ENCODE measurements around the gene MST1R. TPM values are rescaled to one million over a fixed set of nuclear protein-coding genes. Genes with fewer than 3 reads are reported as not detected.

MST1R gene
- total RNA-seq, 2 experiments from 2014 or later = 0.55 to 0.89 TPM

- Mint-ChIP-seq H3K4me1 (ENCODE audit: low read depth) (peaks cover 9% of the 10 kb centered on the region), H3K4me3 (no peak overlapping the region), H3K27ac (no peak overlapping the region), H3K36me3 (ENCODE audit: low read depth) (no peaks in the 10 kb centered on the region), H3K9me3 (no peaks in the 10 kb centered on the region), H3K27me3 (no peaks in the 10 kb centered on the region)
- Histone ChIP-seq H3K27me3 (ENCODE audit: control insufficient read depth in 1 of 2, insufficient read depth in 2 of 2, low read length in 2 of 2) (no peaks in the 10 kb centered on the region), H3K4me3 (ENCODE audit: low read length) (no peak overlapping the region), H3K27ac (ENCODE audit: low read depth in 1 of 2, low read length in 2 of 2) (no peak overlapping the region), H3K4me1 (ENCODE audit: insufficient read depth, low read length) (peaks cover 17% of the 10 kb centered on the region), H3K36me3 (ENCODE audit: insufficient read depth, low read length) (no peaks in the 10 kb centered on the region), H3K9me3 (ENCODE audit: control insufficient read depth in 1 of 2, insufficient read depth in 1 of 2, low read length in 2 of 2) (no peaks in the 10 kb centered on the region)
- DNase-seq (no peak), ATAC-seq (ENCODE audit: poor library complexity) (no peak)
- CTCF ChIA-PET = no interaction called here
- intact Hi-C loops (cut with DNase I, micrococcal nuclease) = loop anchor here in 1 of 2 experiments (5.0 kb wide), 2 partner anchors 42 to 113 kb away; partner anchors contain the start of genes IP6K1 and RBM6
- POLR2A ChIA-PET = no interaction called here
- no peak for TF ChIP-seq CTCF (IDR thresholded peaks at IDR 0.05)
These were observed 3.9 kb downstream of the MST1R start for GRCh38 chr3:49899815-49900214.

GRCh38 chr3:49898991-49899390, 4.7 kb downstream of the MST1R start:
- DNase-seq = no peak
- H3K36me3 ChIP-seq (ENCODE audit: insufficient read depth, low read length) = no peaks in the 10 kb centered on the region
- Mint-ChIP-seq H3K4me1 (ENCODE audit: low read depth) (peaks cover 2% of the 10 kb centered on the region), H3K36me3 (ENCODE audit: low read depth) (no peaks in the 10 kb centered on the region), H3K27me3 (no peaks in the 10 kb centered on the region), H3K27ac (no peak overlapping the region), H3K4me3 (no peak overlapping the region), H3K9me3 (no peaks in the 10 kb centered on the region)
- no peaks in the 10 kb centered on the region for H3K9me3 ChIP-seq (ENCODE audit: control insufficient read depth in 1 of 2, insufficient read depth in 1 of 2, low read length in 2 of 2)
- intact Hi-C loops (cut with DNase I, micrococcal nuclease) = no loop called here
- TF ChIP-seq CTCF (IDR thresholded peaks at IDR 0.05) = no peak
- ChIA-PET CTCF (no interaction called here), POLR2A (no interaction called here)
- ATAC-seq (ENCODE audit: poor library complexity) = no peak
- peaks cover 8% of the 10 kb centered on the region for H3K4me1 ChIP-seq (ENCODE audit: insufficient read depth, low read length)
- H3K27me3 ChIP-seq (ENCODE audit: control insufficient read depth in 1 of 2, insufficient read depth in 2 of 2, low read length in 2 of 2) = no peaks in the 10 kb centered on the region
- H3K4me3 ChIP-seq (ENCODE audit: low read length) = no peak overlapping the region
- no peak overlapping the region for H3K27ac ChIP-seq (ENCODE audit: low read depth in 1 of 2, low read length in 2 of 2)

GRCh38 chr3:49896345-49896744, 7.3 kb downstream of the MST1R start:
- Histone ChIP-seq H3K9me3 (ENCODE audit: control insufficient read depth in 1 of 2, insufficient read depth in 1 of 2, low read length in 2 of 2) (no peaks in the 10 kb centered on the region), H3K27ac (ENCODE audit: low read depth in 1 of 2, low read length in 2 of 2) (no peak overlapping the region), H3K4me1 (ENCODE audit: insufficient read depth, low read length) (no peaks in the 10 kb centered on the region), H3K27me3 (ENCODE audit: control insufficient read depth in 1 of 2, insufficient read depth in 2 of 2, low read length in 2 of 2) (no peaks in the 10 kb centered on the region), H3K36me3 (ENCODE audit: insufficient read depth, low read length) (no peaks in the 10 kb centered on the region), H3K4me3 (ENCODE audit: low read length) (no peak overlapping the region)
- CTCF ChIA-PET = no interaction called here
- DNase-seq (no peak), ATAC-seq (ENCODE audit: poor library complexity) (no peak)
- no peaks in the 10 kb centered on the region for H3K4me1 Mint-ChIP-seq (ENCODE audit: low read depth)
- intact Hi-C loops (cut with DNase I, micrococcal nuclease) = no loop called here
- H3K27me3 Mint-ChIP-seq = no peaks in the 10 kb centered on the region
- no peaks in the 10 kb centered on the region for H3K9me3 Mint-ChIP-seq
- H3K27ac Mint-ChIP-seq = no peak overlapping the region
- POLR2A ChIA-PET = no interaction called here
- no peak overlapping the region for H3K4me3 Mint-ChIP-seq
- H3K36me3 Mint-ChIP-seq (ENCODE audit: low read depth) = no peaks in the 10 kb centered on the region
- no peak for TF ChIP-seq CTCF (IDR thresholded peaks at IDR 0.05)
